ENCODE measurements around the gene CLRN3. TPM values are rescaled to one million over a fixed set of nuclear protein-coding genes. Genes with fewer than 3 reads are reported as not detected.

CLRN3 gene
- total and polyA plus RNA-seq, 9 donors, result 0.24 TPM; not detected in 8

GRCh38 chr10:127937069-127937468 lies 44.3 kb upstream of the CLRN3 start:
- no peak for DNase-seq
- intact Hi-C loops (cut with DNase I), result no loop called here
- Histone ChIP-seq H3K9me3 (no peaks in the 10 kb centered on the region), H3K4me3 (no peak overlapping the region), H3K4me1 (ENCODE audit: insufficient read depth) (no peaks in the 10 kb centered on the region), H3K36me3 (no peaks in the 10 kb centered on the region), H3K27ac (no peak overlapping the region), H3K27me3 (no peaks in the 10 kb centered on the region)
- no peak for TF ChIP-seq CTCF (IDR thresholded peaks at IDR 0.05)
- TF ChIP-seq POLR2A (IDR thresholded peaks at IDR 0.05), result no peak
- no peak for TF ChIP-seq EP300 (IDR thresholded peaks at IDR 0.05)

GRCh38 chr10:127935071-127935561 lies 42.4 kb upstream of the CLRN3 start:
- TF ChIP-seq POLR2A (IDR thresholded peaks at IDR 0.05) (no peak), EP300 (IDR thresholded peaks at IDR 0.05) (no peak), CTCF (IDR thresholded peaks at IDR 0.05) (no peak)
- Histone ChIP-seq H3K27me3 (no peaks in the 10 kb centered on the region), H3K9me3 (no peaks in the 10 kb centered on the region), H3K4me1 (ENCODE audit: insufficient read depth) (no peaks in the 10 kb centered on the region), H3K36me3 (no peaks in the 10 kb centered on the region), H3K27ac (no peak overlapping the region), H3K4me3 (no peak overlapping the region)
- 84 to 87% (median 87%) methylated on average over 16 of the region's 16 CpGs for WGBS, 3 donors
- no peak for DNase-seq
- intact Hi-C loops (cut with DNase I), result no loop called here

- Histone ChIP-seq H3K4me1 (ENCODE audit: insufficient read depth) (no peaks in the 10 kb centered on the region), H3K4me3 (no peak overlapping the region), H3K27ac (no peak overlapping the region), H3K36me3 (no peaks in the 10 kb centered on the region), H3K27me3 (no peaks in the 10 kb centered on the region), H3K9me3 (no peaks in the 10 kb centered on the region)
- WGBS, 3 donors, result 92 to 96% (median 95%) methylated on average over 14 of the region's 14 CpGs
- DNase-seq, result no peak
- intact Hi-C loops (cut with DNase I), result no loop called here
- TF ChIP-seq EP300 (IDR thresholded peaks at IDR 0.05) (no peak), POLR2A (IDR thresholded peaks at IDR 0.05) (no peak), CTCF (IDR thresholded peaks at IDR 0.05) (no peak)
Measured at GRCh38 chr10:127934383-127934782, 41.6 kb upstream of the CLRN3 start.

- DNase-seq, result no peak
- no peaks in the 10 kb centered on the region for H3K36me3 ChIP-seq
Measured at GRCh38 chr10:127933271-127933670, 40.5 kb upstream of the CLRN3 start.

More at GRCh38 chr10:127933271-127933670, 40.5 kb upstream of the CLRN3 start:
- Histone ChIP-seq H3K27ac (no peak overlapping the region), H3K9me3 (no peaks in the 10 kb centered on the region), H3K27me3 (no peaks in the 10 kb centered on the region), H3K4me3 (no peak overlapping the region), H3K4me1 (ENCODE audit: insufficient read depth) (no peaks in the 10 kb centered on the region)
- TF ChIP-seq EP300 (IDR thresholded peaks at IDR 0.05) (no peak), CTCF (IDR thresholded peaks at IDR 0.05) (no peak), POLR2A (IDR thresholded peaks at IDR 0.05) (no peak)
- intact Hi-C loops (cut with DNase I), result no loop called here
- 72 to 81% (median 79%) methylated on average over 5 of the region's 5 CpGs for whole genome bisulfite sequencing, 3 donors

Data from ovary (tissue), 9 donors.